ENCODE results near the gene TIPARP. TPM values are rescaled to one million over a fixed set of nuclear protein-coding genes. Genes with fewer than 3 reads are reported as not detected.

The TIPARP gene
- total and polyA plus RNA-seq, 2 donors: 14.3 to 30.3 TPM

- no peaks in the 10 kb centered on the region for H3K36me3 ChIP-seq (ENCODE audit: control insufficient read depth in 2 of 2, insufficient read depth in 2 of 2, low read length in 1 of 2)
- 95% methylated on average over 4 of the region's 4 CpGs for WGBS
- DNase-seq (ENCODE audit: low read depth in 6 of 9, low spot score in 9 of 9): no peak
- no peaks in the 10 kb centered on the region for H3K9me3 ChIP-seq (ENCODE audit: control insufficient read depth in 2 of 2, insufficient read depth in 1 of 2, low read length in 1 of 2)
- H3K27ac ChIP-seq (ENCODE audit: low read depth in 1 of 2, low read length in 1 of 2): no peak overlapping the region
- H3K4me1 ChIP-seq (ENCODE audit: control insufficient read depth in 2 of 2, insufficient read depth in 2 of 2, low read length in 2 of 2): no peaks in the 10 kb centered on the region
- no peak overlapping the region for H3K4me3 ChIP-seq (ENCODE audit: low read length in 2 of 2)
- no peaks in the 10 kb centered on the region for H3K27me3 ChIP-seq (ENCODE audit: control insufficient read depth in 2 of 2, insufficient read depth in 1 of 2, low read length in 1 of 2)
These were observed 41.8 kb upstream of the TIPARP start for GRCh38 chr3:156632601-156633000.

- WGBS: 92% methylated on average over 4 of the region's 4 CpGs
- no peak for DNase-seq (ENCODE audit: low read depth in 6 of 9, low spot score in 9 of 9)
- no peak overlapping the region for H3K4me3 ChIP-seq (ENCODE audit: low read length in 2 of 2)
- no peaks in the 10 kb centered on the region for H3K36me3 ChIP-seq (ENCODE audit: control insufficient read depth in 2 of 2, insufficient read depth in 2 of 2, low read length in 1 of 2)
- H3K4me1 ChIP-seq (ENCODE audit: control insufficient read depth in 2 of 2, insufficient read depth in 2 of 2, low read length in 2 of 2): no peaks in the 10 kb centered on the region
- H3K27ac ChIP-seq (ENCODE audit: low read depth in 1 of 2, low read length in 1 of 2): no peak overlapping the region
- H3K27me3 ChIP-seq (ENCODE audit: control insufficient read depth in 2 of 2, insufficient read depth in 1 of 2, low read length in 1 of 2): no peaks in the 10 kb centered on the region
- H3K9me3 ChIP-seq (ENCODE audit: control insufficient read depth in 2 of 2, insufficient read depth in 1 of 2, low read length in 1 of 2): no peaks in the 10 kb centered on the region
These were observed 41.1 kb upstream of the TIPARP start for GRCh38 chr3:156633335-156633734.

GRCh38 chr3:156635034-156635433 is 39.4 kb upstream of the TIPARP start:
- H3K9me3 ChIP-seq (ENCODE audit: control insufficient read depth in 2 of 2, insufficient read depth in 1 of 2, low read length in 1 of 2): no peaks in the 10 kb centered on the region
- no peaks in the 10 kb centered on the region for H3K4me1 ChIP-seq (ENCODE audit: control insufficient read depth in 2 of 2, insufficient read depth in 2 of 2, low read length in 2 of 2)
- H3K27me3 ChIP-seq (ENCODE audit: control insufficient read depth in 2 of 2, insufficient read depth in 1 of 2, low read length in 1 of 2): no peaks in the 10 kb centered on the region
- H3K4me3 ChIP-seq (ENCODE audit: low read length in 2 of 2): no peak overlapping the region
- H3K27ac ChIP-seq (ENCODE audit: low read depth in 1 of 2, low read length in 1 of 2): no peak overlapping the region
- no peaks in the 10 kb centered on the region for H3K36me3 ChIP-seq (ENCODE audit: control insufficient read depth in 2 of 2, insufficient read depth in 2 of 2, low read length in 1 of 2)
- no peak for DNase-seq (ENCODE audit: low read depth in 6 of 9, low spot score in 9 of 9)
- WGBS: 79% methylated on average over 3 of the region's 3 CpGs

GRCh38 chr3:156635973-156636372 is 38.4 kb upstream of the TIPARP start:
- Histone ChIP-seq H3K4me1 (ENCODE audit: control insufficient read depth in 2 of 2, insufficient read depth in 2 of 2, low read length in 2 of 2) (no peaks in the 10 kb centered on the region), H3K27ac (ENCODE audit: low read depth in 1 of 2, low read length in 1 of 2) (no peak overlapping the region), H3K9me3 (ENCODE audit: control insufficient read depth in 2 of 2, insufficient read depth in 1 of 2, low read length in 1 of 2) (no peaks in the 10 kb centered on the region), H3K36me3 (ENCODE audit: control insufficient read depth in 2 of 2, insufficient read depth in 2 of 2, low read length in 1 of 2) (no peaks in the 10 kb centered on the region), H3K27me3 (ENCODE audit: control insufficient read depth in 2 of 2, insufficient read depth in 1 of 2, low read length in 1 of 2) (no peaks in the 10 kb centered on the region), H3K4me3 (ENCODE audit: low read length in 2 of 2) (no peak overlapping the region)
- 51% methylated on average over 3 of the region's 3 CpGs for WGBS
- DNase-seq (ENCODE audit: low read depth in 6 of 9, low spot score in 9 of 9): no peak

- 76% methylated on average over 3 of the region's 3 CpGs for WGBS
These were observed 36.8 kb upstream of the TIPARP start for GRCh38 chr3:156637480-156638022.

GRCh38 chr3:156638271-156638670 is 36.1 kb upstream of the TIPARP start:
- Histone ChIP-seq H3K4me3 (ENCODE audit: low read length in 2 of 2) (no peak overlapping the region), H3K27ac (ENCODE audit: low read depth in 1 of 2, low read length in 1 of 2) (no peak overlapping the region), H3K9me3 (ENCODE audit: control insufficient read depth in 2 of 2, insufficient read depth in 1 of 2, low read length in 1 of 2) (no peaks in the 10 kb centered on the region), H3K4me1 (ENCODE audit: control insufficient read depth in 2 of 2, insufficient read depth in 2 of 2, low read length in 2 of 2) (peaks cover 4 to 7% of the 10 kb centered on the region in 2 donors), H3K27me3 (ENCODE audit: control insufficient read depth in 2 of 2, insufficient read depth in 1 of 2, low read length in 1 of 2) (no peaks in the 10 kb centered on the region), H3K36me3 (ENCODE audit: control insufficient read depth in 2 of 2, insufficient read depth in 2 of 2, low read length in 1 of 2) (no peaks in the 10 kb centered on the region)
- DNase-seq (ENCODE audit: low read depth in 6 of 9, low spot score in 9 of 9): no peak
- WGBS: 91% methylated on average over 4 of the region's 4 CpGs

More at GRCh38 chr3:156637480-156638022, 36.8 kb upstream of the TIPARP start:
- no peak for DNase-seq (ENCODE audit: low read depth in 6 of 9, low spot score in 9 of 9)
- H3K27me3 ChIP-seq (ENCODE audit: control insufficient read depth in 2 of 2, insufficient read depth in 1 of 2, low read length in 1 of 2): no peaks in the 10 kb centered on the region
- H3K9me3 ChIP-seq (ENCODE audit: control insufficient read depth in 2 of 2, insufficient read depth in 1 of 2, low read length in 1 of 2): no peaks in the 10 kb centered on the region
- no peaks in the 10 kb centered on the region for H3K4me1 ChIP-seq (ENCODE audit: control insufficient read depth in 2 of 2, insufficient read depth in 2 of 2, low read length in 2 of 2)
- H3K36me3 ChIP-seq (ENCODE audit: control insufficient read depth in 2 of 2, insufficient read depth in 2 of 2, low read length in 1 of 2): no peaks in the 10 kb centered on the region
- no peak overlapping the region for H3K27ac ChIP-seq (ENCODE audit: low read depth in 1 of 2, low read length in 1 of 2)
- no peak overlapping the region for H3K4me3 ChIP-seq (ENCODE audit: low read length in 2 of 2)

- no peak overlapping the region for H3K4me3 ChIP-seq (ENCODE audit: low read length in 2 of 2)
- H3K4me1 ChIP-seq (ENCODE audit: control insufficient read depth in 2 of 2, insufficient read depth in 2 of 2, low read length in 2 of 2): peaks cover 13 to 18% of the 10 kb centered on the region in 2 donors
- no peak overlapping the region for H3K27ac ChIP-seq (ENCODE audit: low read depth in 1 of 2, low read length in 1 of 2)
- no peaks in the 10 kb centered on the region for H3K9me3 ChIP-seq (ENCODE audit: control insufficient read depth in 2 of 2, insufficient read depth in 1 of 2, low read length in 1 of 2)
- no peaks in the 10 kb centered on the region for H3K36me3 ChIP-seq (ENCODE audit: control insufficient read depth in 2 of 2, insufficient read depth in 2 of 2, low read length in 1 of 2)
- H3K27me3 ChIP-seq (ENCODE audit: control insufficient read depth in 2 of 2, insufficient read depth in 1 of 2, low read length in 1 of 2): no peaks in the 10 kb centered on the region
- DNase-seq (ENCODE audit: low read depth in 6 of 9, low spot score in 9 of 9): no peak
These were observed 34.9 kb upstream of the TIPARP start for GRCh38 chr3:156639414-156640023.

GRCh38 chr3:156641618-156641975 is 32.8 kb upstream of the TIPARP start:
- no peak for DNase-seq (ENCODE audit: low read depth in 6 of 9, low spot score in 9 of 9)
- 61% methylated on average over 1 of the region's 1 CpG for WGBS
- Histone ChIP-seq H3K4me3 (ENCODE audit: low read length in 2 of 2) (no peak overlapping the region), H3K9me3 (ENCODE audit: control insufficient read depth in 2 of 2, insufficient read depth in 1 of 2, low read length in 1 of 2) (no peaks in the 10 kb centered on the region), H3K36me3 (ENCODE audit: control insufficient read depth in 2 of 2, insufficient read depth in 2 of 2, low read length in 1 of 2) (no peaks in the 10 kb centered on the region), H3K4me1 (ENCODE audit: control insufficient read depth in 2 of 2, insufficient read depth in 2 of 2, low read length in 2 of 2) (peaks cover 13 to 18% of the 10 kb centered on the region in 2 donors), H3K27ac (ENCODE audit: low read depth in 1 of 2, low read length in 1 of 2) (no peak overlapping the region), H3K27me3 (ENCODE audit: control insufficient read depth in 2 of 2, insufficient read depth in 1 of 2, low read length in 1 of 2) (no peaks in the 10 kb centered on the region)

- Histone ChIP-seq H3K36me3 (ENCODE audit: control insufficient read depth in 2 of 2, insufficient read depth in 2 of 2, low read length in 1 of 2) (no peaks in the 10 kb centered on the region), H3K4me3 (ENCODE audit: low read length in 2 of 2) (no peak overlapping the region), H3K27ac (ENCODE audit: low read depth in 1 of 2, low read length in 1 of 2) (peak overlapping the region; percentile 31 to 70), H3K27me3 (ENCODE audit: control insufficient read depth in 2 of 2, insufficient read depth in 1 of 2, low read length in 1 of 2) (no peaks in the 10 kb centered on the region), H3K9me3 (ENCODE audit: control insufficient read depth in 2 of 2, insufficient read depth in 1 of 2, low read length in 1 of 2) (no peaks in the 10 kb centered on the region), H3K4me1 (ENCODE audit: control insufficient read depth in 2 of 2, insufficient read depth in 2 of 2, low read length in 2 of 2) (peaks cover 13 to 18% of the 10 kb centered on the region in 2 donors)
- WGBS: 64% methylated on average over 8 of the region's 8 CpGs
- peak in 5 of 9 donors; percentile 30 to 68 (median 41) for DNase-seq (ENCODE audit: low read depth in 6 of 9, low spot score in 9 of 9)
These were observed 31.4 kb upstream of the TIPARP start for GRCh38 chr3:156642750-156643728.

Data from thymus (tissue), 11 donors.